ENCODE results near the gene DNAJB6. TPM values are rescaled to one million over a fixed set of nuclear protein-coding genes. Genes with fewer than 3 reads are reported as not detected.
"Not testable (repeated sequence)": the region's sequence is repeated elsewhere in the genome, so short reads cannot be mapped to it uniquely, and the experiment has no call there.

The DNAJB6 gene
- total RNA-seq, 1 experiment from 2014 or later: 108 TPM

GRCh38 chr7:157329447-157329846 lies 7.4 kb upstream of the DNAJB6 start:
- BruUV-seq (replicated peaks): no TSS peak
- H3K4me3 ChIP-seq (ENCODE audit: low read depth, low read length): no peak overlapping the region
- Mint-ChIP-seq H3K27me3 (ENCODE audit: insufficient read depth, unreplicated experiment) (no peaks in the 10 kb centered on the region), H3K27ac (ENCODE audit: unreplicated experiment) (no peak overlapping the region), H3K4me1 (ENCODE audit: low read depth, unreplicated experiment) (no peaks in the 10 kb centered on the region), H3K4me3 (ENCODE audit: unreplicated experiment) (no peak overlapping the region), H3K36me3 (ENCODE audit: insufficient read depth, unreplicated experiment) (no peaks in the 10 kb centered on the region), H3K9me3 (ENCODE audit: unreplicated experiment) (no peaks in the 10 kb centered on the region)
- no peaks in the 10 kb centered on the region for H3K27me3 ChIP-seq (replicated peaks; ENCODE audit: control insufficient read depth, insufficient read depth, low read length)
- H3K9me3 ChIP-seq: no peaks in the 10 kb centered on the region
- H3K4me1 ChIP-seq: no peaks in the 10 kb centered on the region
- POLR2A ChIA-PET: no interaction called here
- TF ChIP-seq CTCF (IDR thresholded peaks at IDR 0.05; ENCODE audit: insufficient read depth in 1 of 2, low read depth in 1 of 2, low read length in 1 of 2, severe bottlenecking in 1 of 2, unreplicated experiment in 1 of 2): no peak
- no peak for DNase-seq
- no peaks in the 10 kb centered on the region for H3K36me3 ChIP-seq (ENCODE audit: control insufficient read depth, insufficient read depth, low read length)
- CTCF ChIA-PET: no interaction called here
- intact Hi-C loops (cut with micrococcal nuclease; ENCODE audit: unreplicated experiment): no loop called here

GRCh38 chr7:157330567-157330966 lies 6.2 kb upstream of the DNAJB6 start:
- H3K36me3 ChIP-seq (ENCODE audit: control insufficient read depth, insufficient read depth, low read length); CTCF ChIA-PET; H3K9me3 Mint-ChIP-seq (ENCODE audit: unreplicated experiment); H3K4me1 Mint-ChIP-seq (ENCODE audit: low read depth, unreplicated experiment); H3K36me3 Mint-ChIP-seq (ENCODE audit: insufficient read depth, unreplicated experiment); H3K27me3 ChIP-seq (replicated peaks; ENCODE audit: control insufficient read depth, insufficient read depth, low read length); H3K27ac Mint-ChIP-seq (ENCODE audit: unreplicated experiment); H3K4me1 ChIP-seq; DNase-seq; H3K4me3 ChIP-seq (ENCODE audit: low read depth, low read length); H3K4me3 Mint-ChIP-seq (ENCODE audit: unreplicated experiment); BruUV-seq (replicated peaks); POLR2A ChIA-PET; intact Hi-C loops (cut with micrococcal nuclease; ENCODE audit: unreplicated experiment); H3K9me3 ChIP-seq; H3K27me3 Mint-ChIP-seq (ENCODE audit: insufficient read depth, unreplicated experiment): not testable (repeated sequence)

GRCh38 chr7:157331049-157331448 lies 5.8 kb upstream of the DNAJB6 start:
- H3K36me3 ChIP-seq (ENCODE audit: control insufficient read depth, insufficient read depth, low read length); H3K27me3 ChIP-seq (replicated peaks; ENCODE audit: control insufficient read depth, insufficient read depth, low read length); POLR2A ChIA-PET; H3K4me1 ChIP-seq; H3K9me3 ChIP-seq; intact Hi-C loops (cut with micrococcal nuclease; ENCODE audit: unreplicated experiment); CTCF ChIA-PET; H3K36me3 Mint-ChIP-seq (ENCODE audit: insufficient read depth, unreplicated experiment); H3K4me3 ChIP-seq (ENCODE audit: low read depth, low read length); BruUV-seq (replicated peaks); DNase-seq; H3K4me1 Mint-ChIP-seq (ENCODE audit: low read depth, unreplicated experiment); H3K27me3 Mint-ChIP-seq (ENCODE audit: insufficient read depth, unreplicated experiment); H3K9me3 Mint-ChIP-seq (ENCODE audit: unreplicated experiment); H3K27ac Mint-ChIP-seq (ENCODE audit: unreplicated experiment); H3K4me3 Mint-ChIP-seq (ENCODE audit: unreplicated experiment): not testable (repeated sequence)

- DNase-seq: no peak
- H3K4me3 ChIP-seq (ENCODE audit: low read depth, low read length): no peak overlapping the region
- Mint-ChIP-seq H3K4me1 (ENCODE audit: low read depth, unreplicated experiment) (peaks cover 12% of the 10 kb centered on the region), H3K27me3 (ENCODE audit: insufficient read depth, unreplicated experiment) (no peaks in the 10 kb centered on the region), H3K4me3 (ENCODE audit: unreplicated experiment) (peak overlapping the region; percentile 93), H3K36me3 (ENCODE audit: insufficient read depth, unreplicated experiment) (peaks cover 27% of the 10 kb centered on the region), H3K9me3 (ENCODE audit: unreplicated experiment) (no peaks in the 10 kb centered on the region), H3K27ac (ENCODE audit: unreplicated experiment) (peak overlapping the region; percentile 91)
- H3K9me3 ChIP-seq: no peaks in the 10 kb centered on the region
- no TSS peak for BruUV-seq (replicated peaks)
- no peaks in the 10 kb centered on the region for H3K36me3 ChIP-seq (ENCODE audit: control insufficient read depth, insufficient read depth, low read length)
- ChIA-PET POLR2A (no interaction called here), CTCF (no interaction called here)
- no peak for TF ChIP-seq CTCF (IDR thresholded peaks at IDR 0.05; ENCODE audit: insufficient read depth in 1 of 2, low read depth in 1 of 2, low read length in 1 of 2, severe bottlenecking in 1 of 2, unreplicated experiment in 1 of 2)
- no peaks in the 10 kb centered on the region for H3K27me3 ChIP-seq (replicated peaks; ENCODE audit: control insufficient read depth, insufficient read depth, low read length)
- peaks cover 6% of the 10 kb centered on the region for H3K4me1 ChIP-seq
- intact Hi-C loops (cut with micrococcal nuclease; ENCODE audit: unreplicated experiment): no loop called here
These were observed 1.6 kb upstream of the DNAJB6 start for GRCh38 chr7:157335236-157335635.

All from Caco-2 (cell line).